22Rv1 (cell line): ENCODE data around the gene ONECUT2.

ENCODE experiments used
- ZFX ChIP-seq: fragments of 450-650 bp; IDR thresholded peaks from 2 replicates; pipeline ENCODE4 v1.6.1; 2017; ENCODE audit warnings: antibody characterized with exemption, borderline replicate concordance
- TF ChIP-seq, protein P1 (sequence below): fragments of 450-650 bp; IDR thresholded peaks from 2 replicates; pipeline ENCODE4 v1.5.1; 2017; ENCODE audit warnings: mild to moderate bottlenecking

DNA sequence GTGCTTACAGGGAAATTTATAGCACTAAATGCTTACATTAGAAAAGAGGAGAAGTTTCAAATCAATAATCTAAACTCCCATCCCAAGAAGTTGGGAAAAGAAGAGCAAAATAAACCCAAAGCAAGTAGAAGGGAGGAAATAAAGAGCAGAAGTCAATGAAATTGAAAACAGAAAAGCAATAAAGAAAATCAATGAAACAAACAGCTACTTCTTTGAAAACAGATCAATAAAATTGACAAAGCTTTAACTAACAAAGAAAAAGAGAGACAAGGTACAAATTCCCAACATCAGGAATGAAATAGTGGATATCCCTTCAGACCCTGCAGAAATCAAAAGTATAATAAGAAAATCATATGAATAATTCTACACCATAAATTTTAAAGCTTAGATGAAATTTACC, 25.5 kb upstream of the ONECUT2 start:
- TF ChIP-seq, protein P1, sequence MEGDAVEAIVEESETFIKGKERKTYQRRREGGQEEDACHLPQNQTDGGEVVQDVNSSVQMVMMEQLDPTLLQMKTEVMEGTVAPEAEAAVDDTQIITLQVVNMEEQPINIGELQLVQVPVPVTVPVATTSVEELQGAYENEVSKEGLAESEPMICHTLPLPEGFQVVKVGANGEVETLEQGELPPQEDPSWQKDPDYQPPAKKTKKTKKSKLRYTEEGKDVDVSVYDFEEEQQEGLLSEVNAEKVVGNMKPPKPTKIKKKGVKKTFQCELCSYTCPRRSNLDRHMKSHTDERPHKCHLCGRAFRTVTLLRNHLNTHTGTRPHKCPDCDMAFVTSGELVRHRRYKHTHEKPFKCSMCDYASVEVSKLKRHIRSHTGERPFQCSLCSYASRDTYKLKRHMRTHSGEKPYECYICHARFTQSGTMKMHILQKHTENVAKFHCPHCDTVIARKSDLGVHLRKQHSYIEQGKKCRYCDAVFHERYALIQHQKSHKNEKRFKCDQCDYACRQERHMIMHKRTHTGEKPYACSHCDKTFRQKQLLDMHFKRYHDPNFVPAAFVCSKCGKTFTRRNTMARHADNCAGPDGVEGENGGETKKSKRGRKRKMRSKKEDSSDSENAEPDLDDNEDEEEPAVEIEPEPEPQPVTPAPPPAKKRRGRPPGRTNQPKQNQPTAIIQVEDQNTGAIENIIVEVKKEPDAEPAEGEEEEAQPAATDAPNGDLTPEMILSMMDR, result no peak
- TF ChIP-seq ZFX, result no peak
